Bone marrow (tissue), 2 donors: ENCODE measurements around the gene PHLDA3.
A peak's percentile ranks its signal among the peaks of the same experiment; 100 is the strongest.

Experiments
- DNase-seq, 2 donors: peaks; one replicate each; lab custom pipeline; 2025; lab: John Stamatoyannopoulos, UW

PHLDA3 gene

DNA sequence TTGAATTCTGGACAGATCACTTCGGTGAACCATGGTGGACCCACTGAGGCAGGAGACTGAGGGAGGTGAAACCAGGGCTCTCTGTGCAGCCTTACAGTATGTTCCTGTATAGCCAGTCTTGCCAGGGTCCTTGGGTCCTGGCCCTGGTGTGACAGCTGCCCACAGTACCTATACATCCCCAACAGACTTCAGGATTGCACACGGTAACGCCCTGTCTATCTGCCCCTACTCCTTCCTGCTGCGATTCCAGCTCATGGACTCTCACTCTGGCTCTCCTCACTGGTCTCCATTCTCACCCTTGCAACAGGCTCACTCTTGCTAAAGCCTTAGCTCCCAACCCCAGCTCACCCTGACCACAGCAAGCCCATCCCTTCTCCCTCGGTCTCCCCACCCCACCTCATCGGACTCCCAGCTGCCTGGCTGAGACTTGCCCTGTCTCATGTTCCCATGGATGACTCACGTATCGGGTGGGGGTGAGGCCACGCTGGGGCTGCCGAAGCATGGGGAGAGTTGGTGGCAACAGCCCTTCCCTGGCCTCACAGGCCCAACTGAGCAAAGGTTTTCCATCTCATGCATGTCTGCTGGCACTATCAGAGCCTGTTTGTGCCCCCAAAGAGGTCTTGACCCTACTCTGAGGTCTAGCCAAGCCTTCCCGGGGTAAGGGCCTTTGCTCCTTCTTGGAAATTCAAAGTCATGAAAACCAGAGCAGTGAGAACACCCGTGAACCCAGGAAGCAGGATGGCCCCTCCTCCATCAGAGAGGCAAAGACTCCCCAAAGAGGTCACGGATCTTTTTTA lies 7.1 kb downstream of the PHLDA3 start:
- no peak for DNase-seq

DNA sequence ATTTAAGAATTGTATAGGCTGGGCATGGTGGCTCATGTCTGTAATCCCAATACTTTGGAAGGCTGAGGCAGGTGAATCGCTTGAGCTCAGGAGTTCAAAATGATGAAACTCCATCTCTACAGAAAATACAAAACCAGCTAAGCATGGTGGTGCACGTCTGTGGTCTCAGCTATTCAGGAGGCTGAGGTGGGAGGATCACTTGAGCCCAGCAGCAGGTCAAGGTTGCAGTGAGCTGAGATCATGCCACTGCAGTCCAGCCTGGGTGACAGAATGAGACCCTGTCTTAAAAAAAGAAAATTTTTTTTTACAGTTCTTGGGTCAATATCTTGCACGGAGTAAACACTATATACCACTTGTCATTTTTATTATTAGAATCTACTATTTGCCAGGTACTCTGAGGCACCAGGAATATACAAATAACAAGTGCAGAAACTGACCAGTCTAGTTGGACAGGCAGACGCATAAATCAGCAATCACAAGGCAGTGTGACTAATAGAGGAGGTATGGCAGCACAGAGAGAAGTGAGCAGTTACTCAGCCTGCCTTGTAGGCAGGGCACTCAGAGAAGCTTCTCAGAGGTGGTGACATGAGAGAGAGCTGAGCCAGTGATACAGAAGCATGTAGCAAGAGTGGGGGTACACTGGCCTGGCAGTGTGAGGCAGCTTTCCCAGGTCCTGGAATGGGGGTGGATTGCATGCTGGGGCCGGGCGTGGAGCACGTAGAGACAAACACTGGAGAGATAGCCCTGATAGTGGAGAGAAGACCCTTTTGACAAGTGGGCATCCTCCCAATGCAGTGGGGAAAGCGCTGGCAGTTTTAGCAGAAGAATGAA lies 8.0 kb downstream of the PHLDA3 start:
- no peak for DNase-seq

DNA sequence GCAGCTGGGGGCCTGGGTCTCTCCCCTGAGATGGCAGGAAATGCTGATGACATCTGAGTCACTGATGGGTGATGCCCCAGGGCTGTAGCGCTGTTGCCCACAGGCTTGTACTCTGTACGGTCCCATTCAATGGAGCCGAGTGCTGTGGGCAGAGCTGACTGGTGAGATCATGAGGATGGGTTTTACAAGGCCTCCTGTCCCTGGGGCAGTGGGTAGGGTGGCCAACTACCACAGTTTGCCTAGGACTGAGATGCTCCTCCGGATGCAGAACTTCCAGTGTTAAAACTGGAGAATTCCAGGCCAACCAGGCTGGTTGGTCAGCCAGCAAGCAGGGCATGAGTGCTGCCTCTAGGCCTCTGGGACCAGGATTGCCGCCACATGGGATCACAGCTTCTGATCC lies 9.2 kb downstream of the PHLDA3 start:
- no peak for DNase-seq

DNA sequence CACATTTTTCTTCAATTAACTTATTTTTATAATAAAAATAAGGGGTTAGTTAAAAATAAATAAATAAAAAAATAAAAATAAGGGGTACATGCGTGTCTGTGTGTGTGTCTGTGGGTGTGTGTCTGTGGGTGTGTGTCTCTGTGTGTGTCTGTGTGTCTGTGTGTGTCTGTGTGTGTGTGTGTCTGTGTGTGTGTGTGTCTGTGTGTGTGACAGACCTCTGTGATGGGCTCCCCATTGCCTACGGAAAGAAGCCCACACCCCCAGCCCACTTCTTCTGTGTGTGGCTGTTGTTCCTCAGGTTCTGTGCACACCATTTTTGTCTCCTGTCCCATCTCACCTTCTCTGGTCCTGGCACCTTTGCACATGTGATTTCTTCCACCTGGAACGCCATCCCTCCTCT lies 9.9 kb downstream of the PHLDA3 start:
- DNase-seq = no peak

DNA sequence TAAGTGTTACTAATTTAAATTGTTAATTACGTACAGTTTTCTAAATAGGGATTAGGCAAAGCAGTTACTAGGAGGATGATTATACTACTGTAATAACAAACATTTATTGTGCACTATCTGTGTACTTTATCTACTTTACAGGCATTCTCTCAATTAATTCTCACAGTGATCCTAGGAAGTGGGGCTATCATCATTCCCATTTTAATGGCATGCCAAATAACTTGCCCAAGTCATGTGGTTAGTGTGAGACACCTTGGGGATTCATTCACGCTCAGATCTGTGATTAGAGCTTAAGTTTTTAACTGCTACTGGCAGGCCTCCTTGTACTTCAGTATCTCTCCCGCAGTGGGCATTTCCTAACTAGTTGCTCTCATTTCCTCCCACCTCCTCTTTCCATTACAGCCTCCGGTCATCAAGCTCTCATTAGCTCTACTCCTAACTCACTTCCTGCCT lies 11.5 kb downstream of the PHLDA3 start:
- DNase-seq = no peak

DNA sequence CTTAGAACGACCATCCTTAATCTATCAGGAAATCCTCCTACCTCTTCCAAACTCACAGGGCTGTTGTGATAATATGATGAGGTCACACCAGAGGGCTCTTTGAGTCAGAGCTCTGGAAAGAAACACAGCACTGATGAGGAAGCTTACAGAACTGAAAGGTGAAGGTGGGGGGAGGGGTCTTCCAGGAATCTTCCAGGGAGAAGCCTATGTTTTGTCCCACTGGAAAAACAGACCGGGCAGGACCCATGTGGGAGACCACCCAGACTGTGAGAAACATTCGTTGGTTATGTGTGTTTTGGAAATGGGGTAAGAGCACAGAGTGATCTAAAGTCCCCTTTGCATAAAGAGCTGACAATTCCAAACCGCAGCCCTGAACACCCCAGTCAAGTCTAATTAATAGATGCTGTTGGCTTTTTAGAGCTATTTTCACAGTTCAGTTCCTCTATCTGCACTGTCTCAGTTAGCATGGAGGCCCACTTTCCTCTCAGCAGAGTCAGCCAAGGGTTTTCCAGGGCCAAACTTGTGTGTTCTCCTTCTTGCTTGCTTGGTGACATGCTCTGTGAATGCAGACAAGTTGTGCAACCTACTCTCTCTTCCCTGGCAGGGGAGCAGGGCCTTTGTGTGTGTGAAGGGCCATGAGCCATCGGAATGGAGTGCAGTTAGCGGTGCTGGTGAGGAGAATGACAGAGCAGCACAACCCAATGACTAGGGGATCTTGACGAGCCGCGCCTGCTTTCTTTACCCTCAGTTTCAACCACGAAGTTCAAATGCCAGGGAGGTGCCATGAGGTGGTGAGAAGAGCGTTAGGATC lies 12.3 kb downstream of the PHLDA3 start:
- peak in 1 of 2 donors; percentile 12 for DNase-seq

DNA sequence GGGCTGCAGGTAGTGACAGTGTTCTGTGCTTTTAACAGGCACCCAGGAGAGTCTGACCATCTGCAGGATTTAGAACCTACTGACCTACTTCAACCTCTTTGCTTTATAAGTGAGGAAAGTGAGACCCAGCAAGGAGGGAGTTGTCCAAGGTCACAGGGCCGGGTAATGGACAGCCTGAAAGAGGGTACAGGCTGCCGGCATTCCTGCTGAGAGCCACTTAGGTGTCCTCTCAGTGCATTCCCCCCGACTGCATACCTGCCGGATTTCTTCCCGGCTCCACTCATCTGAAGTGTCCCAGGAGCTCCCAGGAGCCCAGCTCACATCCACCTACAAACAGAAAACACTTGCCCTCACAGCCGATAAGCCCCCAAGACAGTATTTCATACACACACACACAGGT lies 13.9 kb downstream of the PHLDA3 start:
- no peak for DNase-seq

DNA sequence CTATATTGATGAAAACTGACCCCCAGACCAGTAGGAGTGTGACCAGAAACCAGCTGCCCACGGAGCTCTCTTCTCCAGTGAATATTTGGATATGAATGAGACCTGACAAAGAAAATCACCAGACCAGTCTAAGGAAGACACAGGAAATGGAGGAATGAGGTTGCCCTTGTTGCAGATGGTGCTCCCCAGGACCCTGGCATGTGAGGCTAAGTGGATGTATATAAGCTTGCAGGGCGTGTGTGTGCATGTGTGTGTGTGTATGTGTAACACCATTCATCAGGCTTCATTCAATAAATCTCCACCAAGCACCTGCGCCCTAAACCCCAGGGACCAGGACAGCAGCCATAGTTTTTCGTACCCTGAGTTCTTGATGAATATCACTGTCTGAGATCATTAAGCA lies 14.4 kb downstream of the PHLDA3 start:
- no peak for DNase-seq

DNA sequence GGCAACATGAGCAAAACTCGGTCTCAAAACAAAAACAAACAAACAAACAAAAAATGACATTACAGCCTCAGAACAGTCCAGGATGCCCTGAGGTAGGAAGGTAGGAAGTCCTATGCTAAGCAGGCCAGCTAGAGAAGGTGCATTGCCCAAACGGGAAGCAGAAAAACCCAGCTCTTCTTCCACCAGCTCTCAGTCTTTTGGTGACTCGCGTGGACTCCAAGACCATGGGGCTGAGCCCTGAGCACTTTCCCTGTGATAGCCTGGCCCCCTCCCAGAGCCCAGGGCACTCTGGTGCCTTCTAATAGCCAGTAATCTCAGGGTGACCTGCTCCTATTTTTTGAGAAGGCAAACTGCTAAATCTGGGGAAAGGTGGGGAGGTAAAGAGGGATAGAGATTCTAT lies 16.1 kb downstream of the PHLDA3 start:
- no peak for DNase-seq

DNA sequence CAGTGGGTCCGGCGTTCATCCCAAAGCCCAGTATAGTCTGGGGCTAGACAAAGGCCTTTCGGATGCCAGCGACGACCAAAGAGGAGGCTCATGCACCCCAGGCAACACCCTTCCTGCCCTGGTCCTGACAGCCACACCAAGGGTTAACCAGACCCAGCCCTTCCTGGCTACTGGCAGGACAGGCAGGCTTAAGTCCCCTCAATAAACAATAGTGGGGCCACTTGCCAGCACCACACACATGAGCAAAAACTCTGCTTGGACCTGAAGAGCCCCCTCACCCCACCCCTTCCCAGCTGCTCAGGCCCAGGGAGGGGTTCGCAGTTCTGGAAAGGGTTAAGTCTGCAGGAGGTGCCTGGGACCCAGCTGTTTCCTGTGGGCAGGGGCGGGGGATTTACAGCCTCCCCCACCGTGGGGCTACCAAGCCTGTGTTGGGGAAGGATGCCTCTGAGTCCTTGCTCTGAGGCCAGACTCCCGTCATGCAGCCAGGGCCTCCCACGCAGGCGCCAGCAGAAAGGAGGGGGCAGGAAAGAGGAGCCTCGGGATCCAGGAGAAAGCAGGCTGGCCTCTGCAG lies 18.2 kb downstream of the PHLDA3 start:
- DNase-seq = no peak

DNA sequence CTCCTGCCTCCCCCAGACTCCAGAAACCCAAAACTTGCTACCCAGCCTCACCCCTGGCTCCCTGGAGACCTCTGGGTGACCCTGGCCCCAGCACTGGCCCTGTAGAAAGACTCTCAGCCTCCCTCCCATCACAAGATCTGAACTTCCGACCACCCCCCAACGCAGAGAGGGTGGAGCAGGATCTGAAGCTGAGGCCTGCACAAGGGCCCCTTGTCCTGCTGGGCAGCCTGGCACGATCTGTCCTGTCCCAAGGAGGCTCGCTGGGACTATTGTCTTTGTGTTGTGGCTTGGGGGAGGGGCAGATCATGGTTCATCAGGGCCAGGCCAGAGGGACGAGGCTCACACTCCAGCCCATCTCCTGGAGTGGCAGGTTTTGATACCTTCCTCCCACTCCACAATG lies 20.0 kb downstream of the PHLDA3 start:
- DNase-seq = no peak

DNA sequence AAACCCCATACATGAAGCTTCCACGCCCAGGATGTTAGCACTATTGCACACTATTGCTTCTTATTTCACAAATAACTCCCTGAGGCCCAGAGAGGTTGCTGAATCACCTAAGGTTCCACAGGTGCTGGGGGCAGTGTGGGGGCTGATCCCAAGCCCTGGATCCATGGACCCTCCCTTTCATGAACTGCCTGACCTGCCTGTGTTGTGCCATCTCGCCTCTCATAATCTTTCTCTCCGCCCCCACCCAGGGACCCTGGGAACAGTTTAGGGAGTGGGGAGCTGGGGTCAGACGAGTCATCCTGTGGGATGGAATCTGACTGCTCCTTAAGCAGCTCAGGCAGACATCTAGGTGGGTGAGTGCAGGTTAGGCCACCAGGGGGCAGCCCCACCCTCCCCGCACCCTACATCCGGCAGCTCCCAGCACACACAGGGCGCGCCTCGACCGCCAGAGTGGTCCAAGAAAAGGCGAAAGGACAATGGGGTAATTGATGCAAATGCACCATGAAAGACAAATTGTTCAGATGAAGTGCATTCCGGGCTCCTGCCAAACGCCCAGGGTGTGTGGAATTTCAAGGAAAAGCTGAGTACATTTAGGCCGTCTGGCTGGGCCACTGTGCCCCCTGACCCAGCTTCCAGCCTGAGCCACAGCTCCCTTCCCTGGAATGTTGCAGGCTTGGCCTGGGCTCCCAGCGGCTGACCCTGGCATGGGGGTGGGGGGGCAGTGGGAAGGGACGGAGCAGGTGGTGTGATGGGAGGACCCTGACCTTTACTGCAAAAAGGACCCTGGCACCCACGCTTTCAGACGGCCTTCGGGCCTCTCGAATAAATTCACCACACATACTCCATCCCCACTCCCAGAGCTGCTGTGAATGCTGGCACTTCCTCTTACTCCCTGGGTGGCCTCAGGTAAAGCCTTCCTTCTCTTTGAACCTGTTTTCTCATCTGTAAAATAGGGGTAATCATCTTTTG lies 20.8 kb downstream of the PHLDA3 start:
- DNase-seq = peak; percentile 13 to 54

DNA sequence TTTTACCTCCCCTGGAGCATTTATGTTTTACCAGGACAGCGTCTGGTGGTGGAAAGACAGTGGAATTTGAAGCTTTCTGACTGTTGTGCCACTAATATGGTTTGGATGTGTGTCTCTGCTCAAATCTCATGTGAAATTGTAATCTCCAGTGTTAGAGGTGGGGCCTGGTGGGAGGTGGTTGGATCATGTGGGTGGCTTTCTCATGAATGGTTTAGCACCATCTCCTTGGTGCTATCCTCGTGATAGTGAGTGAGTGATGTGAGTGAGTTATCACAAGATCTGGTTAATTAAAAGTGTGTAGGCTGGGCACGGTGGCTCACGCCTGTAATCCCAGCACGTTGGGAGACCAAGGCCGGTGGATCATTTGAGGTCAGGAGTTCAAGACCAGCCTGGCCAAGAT lies 23.7 kb downstream of the PHLDA3 start:
- no peak for DNase-seq

DNA sequence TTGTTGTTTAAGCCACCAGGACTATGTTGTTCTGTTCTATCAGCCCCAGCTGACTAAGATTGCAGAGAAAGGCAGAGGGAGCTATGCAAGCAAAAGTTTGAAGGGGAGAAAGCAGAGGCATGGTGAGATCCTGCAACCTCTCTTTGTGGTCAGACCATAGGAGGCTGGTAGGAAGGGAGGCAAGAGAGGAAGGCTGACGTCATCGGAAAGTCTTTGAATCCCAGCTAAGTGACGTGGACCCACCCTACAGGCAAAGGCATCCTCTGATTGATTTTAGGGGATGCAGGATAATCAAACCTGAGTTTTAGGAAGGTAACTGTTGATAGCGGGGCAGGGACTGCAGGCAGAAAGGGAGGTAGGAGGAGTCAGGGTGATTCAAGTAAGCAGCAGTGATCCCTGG lies 24.2 kb downstream of the PHLDA3 start:
- DNase-seq = no peak

DNA sequence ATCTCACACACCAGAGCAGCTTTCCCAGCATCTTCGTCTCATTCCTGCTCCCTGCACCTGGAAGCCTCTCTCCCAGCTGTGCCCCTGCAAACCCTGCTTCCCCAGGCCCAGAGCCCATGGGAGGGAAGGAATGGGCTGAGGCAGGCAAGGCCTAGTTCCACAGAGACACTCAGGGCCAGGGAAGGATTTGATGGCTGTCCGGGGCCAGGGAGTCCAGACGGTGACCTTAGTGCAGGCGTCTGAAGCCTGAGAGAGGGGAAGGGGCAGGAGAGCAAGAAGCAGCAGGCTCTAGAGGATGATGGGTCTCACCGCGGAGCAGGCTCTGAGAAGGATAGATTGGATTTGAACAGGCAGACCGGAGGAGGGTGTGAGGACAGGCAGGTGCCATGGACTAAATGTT lies 25.2 kb downstream of the PHLDA3 start:
- DNase-seq = no peak

DNA sequence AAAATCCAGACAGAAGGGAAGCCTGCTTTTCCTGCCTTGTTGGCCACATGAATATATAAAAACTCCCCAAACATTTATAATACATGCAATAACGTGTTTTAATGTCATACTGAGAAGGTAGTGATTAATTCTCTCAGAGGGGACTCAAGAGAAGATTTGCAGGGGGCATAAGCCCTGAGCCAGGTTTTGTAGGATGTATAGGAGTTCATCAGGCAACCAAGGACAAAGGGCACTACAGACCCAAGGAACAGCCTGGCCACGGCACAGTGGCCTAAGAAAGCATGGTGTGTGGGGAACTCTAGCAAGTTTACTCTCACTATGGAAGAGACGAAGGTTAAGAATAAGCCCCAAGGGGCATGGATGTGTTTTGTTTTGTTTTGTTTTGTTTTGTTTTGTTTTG lies 32.0 kb downstream of the PHLDA3 start:
- DNase-seq = no peak

DNA sequence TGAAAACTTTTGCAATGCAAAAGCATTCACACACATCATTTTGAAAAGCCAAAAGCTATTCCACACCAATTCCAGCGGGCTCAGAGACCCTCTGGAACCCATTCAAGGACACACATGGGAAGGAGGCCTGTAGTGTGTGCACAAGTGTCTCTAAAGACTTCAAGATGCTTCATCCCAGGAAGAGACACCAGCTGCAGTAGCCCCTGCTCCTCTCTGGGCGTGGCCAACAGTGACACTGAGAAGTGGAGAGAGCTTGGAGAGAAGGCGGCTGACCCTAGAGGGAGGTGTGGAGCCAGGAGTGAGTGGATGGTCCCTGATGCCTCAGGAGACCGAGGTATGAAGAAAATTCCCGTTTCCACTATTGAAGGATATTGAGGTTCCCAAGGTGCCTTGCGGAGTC lies 32.6 kb downstream of the PHLDA3 start:
- no peak for DNase-seq

DNA sequence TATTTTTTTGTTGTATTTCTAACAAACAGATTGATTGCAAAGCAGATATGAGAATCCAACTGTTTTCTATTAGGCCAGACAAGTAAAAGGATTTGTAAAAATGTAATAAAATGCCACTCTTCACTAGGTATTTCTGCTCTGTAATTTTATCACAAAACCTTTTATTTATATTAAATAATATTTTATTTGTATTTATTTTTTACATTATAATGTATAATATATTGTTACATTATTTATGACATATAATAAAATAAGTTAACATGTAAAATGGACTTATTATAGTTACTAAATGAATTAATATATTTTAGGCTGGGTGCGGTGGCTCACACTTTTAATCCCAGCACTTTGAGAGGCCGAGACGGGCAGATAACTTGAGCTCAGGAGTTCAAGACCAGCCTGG lies 34.7 kb downstream of the PHLDA3 start:
- no peak for DNase-seq

DNA sequence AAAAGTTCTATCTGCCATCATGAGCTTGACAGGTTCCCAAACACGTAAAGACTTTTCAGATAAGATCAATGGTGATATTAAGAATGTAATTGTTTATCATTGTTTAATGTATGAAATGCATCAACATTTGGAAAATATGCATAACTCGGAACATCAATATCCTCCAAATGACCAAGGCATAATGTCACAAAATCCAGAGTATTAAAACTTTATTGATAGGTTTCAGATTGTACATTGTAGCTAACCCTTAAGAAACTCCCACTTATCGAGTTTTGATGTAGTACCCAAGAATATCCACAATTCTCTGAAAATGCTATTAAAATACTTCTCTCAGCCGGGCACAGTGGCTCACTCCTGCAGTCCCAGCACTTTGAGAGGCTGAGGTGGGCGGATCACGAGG lies 35.4 kb downstream of the PHLDA3 start:
- DNase-seq = no peak

DNA sequence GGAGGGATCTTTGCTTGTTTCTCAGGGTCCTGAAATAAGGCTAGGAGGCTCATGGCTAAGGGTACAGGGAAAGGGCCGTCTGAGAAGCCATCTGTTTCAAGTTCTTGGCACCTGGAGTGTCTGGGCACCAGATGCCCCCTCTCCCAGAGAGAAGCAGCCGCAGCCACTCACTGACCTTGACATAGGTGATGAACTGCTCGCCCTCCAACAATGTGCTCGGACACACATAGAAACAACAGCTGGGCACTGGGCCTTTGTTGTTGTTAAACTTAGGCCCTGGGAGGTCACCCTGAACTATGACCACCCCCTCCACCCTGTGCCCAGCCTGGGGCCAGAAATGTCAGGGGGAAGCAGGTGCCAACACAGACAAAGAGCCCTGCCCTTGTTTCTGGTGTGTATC lies 38.2 kb downstream of the PHLDA3 start:
- DNase-seq = no peak
